Parathyroid adenoma (tissue), 2 donors: ENCODE measurements around the gene SETD3.

Source experiments
- H2AFZ ChIP-seq: fragments of 300-600 bp; sonication (generic); one replicate; pipeline ENCODE4 v1.7.0; 2017; ENCODE audit warnings: antibody characterized with exemption, mild to moderate bottlenecking
- H3K27ac ChIP-seq: fragments of 300-600 bp; sonication (generic); one replicate; pipeline ENCODE4 v1.7.0; 2017
- H3K27me3 ChIP-seq: fragments of 300-600 bp; sonication (generic); one replicate; pipeline ENCODE4 v1.7.0; 2017; ENCODE audit warnings: low read length; ENCODE audit not compliant: control insufficient read depth, insufficient read depth
- H3K36me3 ChIP-seq: fragments of 300-600 bp; sonication (generic); one replicate; pipeline ENCODE4 v1.7.0; 2017; ENCODE audit warnings: low read length; ENCODE audit not compliant: control insufficient read depth, insufficient read depth
- H3K4me1 ChIP-seq: fragments of 300-600 bp; sonication (generic); one replicate; pipeline ENCODE4 v1.7.0; 2017; ENCODE audit warnings: control low read depth
- H3K4me2 ChIP-seq: fragments of 300-600 bp; sonication (generic); one replicate; pipeline ENCODE4 v1.7.0; 2017; ENCODE audit warnings: low read length
- H3K4me3 ChIP-seq: fragments of 300-600 bp; sonication (generic); one replicate; pipeline ENCODE4 v1.7.0; 2017; ENCODE audit warnings: low read depth, low read length
- H3K79me2 ChIP-seq: fragments of 300-600 bp; sonication (generic); one replicate; pipeline ENCODE4 v1.7.0; 2017; ENCODE audit warnings: control low read depth
- H3K9ac ChIP-seq: fragments of 300-600 bp; sonication (generic); one replicate; pipeline ENCODE4 v1.7.0; 2017; ENCODE audit warnings: mild to moderate bottlenecking
- H3K9me3 ChIP-seq: fragments of 300-600 bp; sonication (generic); one replicate; pipeline ENCODE4 v1.7.0; 2017; ENCODE audit warnings: low read length; ENCODE audit not compliant: control insufficient read depth
- TF ChIP-seq, protein P1 (sequence below): fragments of 300-600 bp; sonication (generic); IDR thresholded peaks from one replicate; pipeline ENCODE4 v1.7.0; 2017; ENCODE audit warnings: antibody characterized with exemption, mild to moderate bottlenecking
- donor health status: primary hyperparathyroidism.

The SETD3 gene

DNA sequence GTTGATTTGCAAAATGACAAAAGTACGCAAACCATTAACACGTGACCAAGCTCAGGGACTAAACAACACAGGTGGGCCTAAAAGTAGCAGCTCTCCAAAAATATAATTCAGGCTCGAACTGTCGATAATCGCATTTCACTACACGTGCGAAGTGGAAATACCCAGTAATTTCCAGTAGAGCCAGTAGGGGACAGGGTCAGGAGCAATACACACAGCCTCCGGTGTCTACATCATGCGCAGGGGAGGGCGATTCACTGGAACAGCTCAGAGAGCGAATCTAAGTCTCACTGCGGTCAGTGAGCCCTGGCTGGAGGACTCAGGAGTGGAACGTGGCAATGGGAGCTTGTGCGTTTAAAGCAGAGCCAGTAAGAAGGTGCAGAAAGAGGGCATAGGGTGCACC lies 40.4 kb downstream of the SETD3 start:
- Histone ChIP-seq H3K36me3 (no peaks in the 10 kb centered on the region), H3K4me2 (no peak overlapping the region), H3K27me3 (no peaks in the 10 kb centered on the region), H2AFZ (no peak overlapping the region), H3K4me1 (peaks cover 3% of the 10 kb centered on the region), H3K4me3 (no peak overlapping the region), H3K9ac (no peak overlapping the region), H3K9me3 (no peaks in the 10 kb centered on the region), H3K27ac (no peak overlapping the region), H3K79me2 (peaks cover 10% of the 10 kb centered on the region)
- TF ChIP-seq, protein P1, sequence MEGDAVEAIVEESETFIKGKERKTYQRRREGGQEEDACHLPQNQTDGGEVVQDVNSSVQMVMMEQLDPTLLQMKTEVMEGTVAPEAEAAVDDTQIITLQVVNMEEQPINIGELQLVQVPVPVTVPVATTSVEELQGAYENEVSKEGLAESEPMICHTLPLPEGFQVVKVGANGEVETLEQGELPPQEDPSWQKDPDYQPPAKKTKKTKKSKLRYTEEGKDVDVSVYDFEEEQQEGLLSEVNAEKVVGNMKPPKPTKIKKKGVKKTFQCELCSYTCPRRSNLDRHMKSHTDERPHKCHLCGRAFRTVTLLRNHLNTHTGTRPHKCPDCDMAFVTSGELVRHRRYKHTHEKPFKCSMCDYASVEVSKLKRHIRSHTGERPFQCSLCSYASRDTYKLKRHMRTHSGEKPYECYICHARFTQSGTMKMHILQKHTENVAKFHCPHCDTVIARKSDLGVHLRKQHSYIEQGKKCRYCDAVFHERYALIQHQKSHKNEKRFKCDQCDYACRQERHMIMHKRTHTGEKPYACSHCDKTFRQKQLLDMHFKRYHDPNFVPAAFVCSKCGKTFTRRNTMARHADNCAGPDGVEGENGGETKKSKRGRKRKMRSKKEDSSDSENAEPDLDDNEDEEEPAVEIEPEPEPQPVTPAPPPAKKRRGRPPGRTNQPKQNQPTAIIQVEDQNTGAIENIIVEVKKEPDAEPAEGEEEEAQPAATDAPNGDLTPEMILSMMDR = no peak

GRCh38 chr14:99437706-99438105 lies 43.0 kb downstream of the SETD3 start:
- Histone ChIP-seq H3K9ac (no peak overlapping the region), H3K27ac (no peak overlapping the region), H3K4me3 (no peak overlapping the region), H3K79me2 (peaks cover 10% of the 10 kb centered on the region), H3K4me2 (no peak overlapping the region), H3K27me3 (no peaks in the 10 kb centered on the region), H3K36me3 (no peaks in the 10 kb centered on the region), H3K4me1 (peaks cover 3% of the 10 kb centered on the region), H3K9me3 (no peaks in the 10 kb centered on the region), H2AFZ (no peak overlapping the region)
- TF ChIP-seq, protein P1 = no peak

DNA sequence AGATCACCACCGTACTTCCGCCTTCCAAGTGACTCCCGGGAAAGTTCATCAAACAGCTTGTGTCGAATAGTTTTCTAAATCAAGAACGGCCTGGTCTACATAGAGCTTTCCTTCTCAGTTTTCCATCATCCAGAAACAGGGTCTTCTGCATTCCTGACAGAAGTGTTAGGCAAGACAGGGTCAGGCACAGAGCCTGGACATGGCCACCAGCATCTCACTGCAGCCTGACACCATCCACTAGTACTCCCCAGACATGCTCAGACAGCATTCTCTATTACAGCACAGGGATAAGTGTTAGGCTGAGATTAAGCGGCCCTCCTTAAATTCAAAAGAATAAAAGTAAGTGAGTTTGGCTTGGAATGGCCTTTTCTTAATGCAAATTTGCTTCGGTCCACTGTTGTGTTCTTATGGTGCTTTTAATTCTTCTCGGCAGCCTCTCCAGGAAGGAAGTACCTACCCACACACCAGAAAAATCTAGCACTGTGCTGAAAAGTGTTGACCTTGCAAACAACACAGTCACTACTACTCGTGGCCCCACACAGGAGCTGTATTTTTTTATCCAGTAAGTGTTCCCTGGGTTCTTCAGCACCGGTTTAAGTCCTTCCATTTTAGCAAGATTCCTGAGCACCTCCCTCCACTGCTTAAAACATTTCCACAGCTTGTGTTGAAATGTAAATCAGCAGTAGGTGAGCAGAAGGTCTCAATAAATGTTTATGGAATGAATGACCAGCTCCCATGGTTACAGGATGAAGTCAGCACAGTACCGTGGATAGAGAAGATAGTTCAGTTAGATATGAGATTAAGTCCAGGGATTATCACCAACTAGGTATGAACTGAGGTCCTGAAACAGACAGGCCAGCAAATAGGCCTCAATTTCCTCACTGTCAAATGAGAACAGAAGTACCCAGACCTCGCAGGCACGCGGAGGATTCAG lies 44.1 kb downstream of the SETD3 start:
- no peak overlapping the region for H3K27ac ChIP-seq
- H3K4me3 ChIP-seq = no peak overlapping the region
- TF ChIP-seq, protein P1 = no peak
- peaks cover 18% of the 10 kb centered on the region for H3K79me2 ChIP-seq
- H3K36me3 ChIP-seq = no peaks in the 10 kb centered on the region
- H3K9ac ChIP-seq = no peak overlapping the region
- H2AFZ ChIP-seq = no peak overlapping the region
- no peaks in the 10 kb centered on the region for H3K9me3 ChIP-seq
- H3K4me2 ChIP-seq = no peak overlapping the region
- H3K4me1 ChIP-seq = peaks cover 3% of the 10 kb centered on the region
- H3K27me3 ChIP-seq = no peaks in the 10 kb centered on the region

- Histone ChIP-seq H3K9ac (no peak overlapping the region), H3K27ac (no peak overlapping the region), H3K4me1 (peaks cover 3% of the 10 kb centered on the region), H3K9me3 (no peaks in the 10 kb centered on the region), H3K79me2 (peaks cover 28% of the 10 kb centered on the region), H3K4me3 (no peak overlapping the region), H2AFZ (no peak overlapping the region), H3K36me3 (no peaks in the 10 kb centered on the region), H3K4me2 (no peak overlapping the region), H3K27me3 (no peaks in the 10 kb centered on the region)
- TF ChIP-seq, protein P1 = no peak
These were observed 45.3 kb downstream of the SETD3 start for GRCh38 chr14:99435327-99435726.
